Bronchial epithelial cell (primary cell): ENCODE results near the gene NDUFA5. TPM values are rescaled to one million over a fixed set of nuclear protein-coding genes. Genes with fewer than 3 reads are reported as not detected.
"Not testable (repeated sequence)": the region's sequence is repeated elsewhere in the genome, so short reads cannot be mapped to it uniquely, and the experiment has no call there.

Source experiments
- DNase-seq: peaks from one replicate; pipeline ENCODE4 v3.0.0-alpha.2; 2010; ENCODE audit warnings: low read depth
- FAIRE-seq: peaks from 2 replicates; lab custom pipeline; 2011; peaks lifted over from hg19 to GRCh38; lab: Jason Lieb, UNC
- H3K27me3 ChIP-seq: 2 replicates; pipeline ENCODE4 v1.5.1; 2011; ENCODE audit warnings: low read length; ENCODE audit not compliant: control insufficient read depth, insufficient read depth
- H3K36me3 ChIP-seq: 2 replicates; pipeline ENCODE4 v1.5.1; 2011; ENCODE audit warnings: low read length; ENCODE audit not compliant: control insufficient read depth, insufficient read depth
- H3K4me3 ChIP-seq: 2 replicates; pipeline ENCODE4 v1.5.1; 2011; ENCODE audit warnings: mild to moderate bottlenecking, low read depth, low read length, control low read depth
- total RNA-seq: library from RNA; depleted of rRNA; stranded (reverse); fragments of >200 nt; gene quantifications from 2 replicates; pipeline ENCODE4 v1.2.1, GENCODE V29; 2014
- TF ChIP-seq, protein P1 (sequence below): IDR thresholded peaks from 2 replicates; pipeline ENCODE4 v1.5.1; 2011; ENCODE audit warnings: mild to moderate bottlenecking, moderate library complexity, low read length, control low read depth, inconsistent platforms; ENCODE audit not compliant: insufficient read depth, severe bottlenecking

Gene NDUFA5
- total RNA-seq, 1 donor from 2014 or later, result 27.9 TPM

GRCh38 chr7:123534383-123535260 lies 23.0 kb downstream of the NDUFA5 start, which contains the start of gene IQUB:
TSS of gene IQUB (minus strand) at chr7:123534595. CDS start at chr7:123512340, 22,255 bp downstream.
- DNase-seq (peak; percentile 88), FAIRE-seq (no peak)
- TF ChIP-seq, protein P1, sequence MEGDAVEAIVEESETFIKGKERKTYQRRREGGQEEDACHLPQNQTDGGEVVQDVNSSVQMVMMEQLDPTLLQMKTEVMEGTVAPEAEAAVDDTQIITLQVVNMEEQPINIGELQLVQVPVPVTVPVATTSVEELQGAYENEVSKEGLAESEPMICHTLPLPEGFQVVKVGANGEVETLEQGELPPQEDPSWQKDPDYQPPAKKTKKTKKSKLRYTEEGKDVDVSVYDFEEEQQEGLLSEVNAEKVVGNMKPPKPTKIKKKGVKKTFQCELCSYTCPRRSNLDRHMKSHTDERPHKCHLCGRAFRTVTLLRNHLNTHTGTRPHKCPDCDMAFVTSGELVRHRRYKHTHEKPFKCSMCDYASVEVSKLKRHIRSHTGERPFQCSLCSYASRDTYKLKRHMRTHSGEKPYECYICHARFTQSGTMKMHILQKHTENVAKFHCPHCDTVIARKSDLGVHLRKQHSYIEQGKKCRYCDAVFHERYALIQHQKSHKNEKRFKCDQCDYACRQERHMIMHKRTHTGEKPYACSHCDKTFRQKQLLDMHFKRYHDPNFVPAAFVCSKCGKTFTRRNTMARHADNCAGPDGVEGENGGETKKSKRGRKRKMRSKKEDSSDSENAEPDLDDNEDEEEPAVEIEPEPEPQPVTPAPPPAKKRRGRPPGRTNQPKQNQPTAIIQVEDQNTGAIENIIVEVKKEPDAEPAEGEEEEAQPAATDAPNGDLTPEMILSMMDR, result no peak
- H3K4me3 ChIP-seq, result peak within 1 kb of the TSS; percentile 65
- no peaks in the 10 kb centered on the region for H3K27me3 ChIP-seq
- H3K36me3 ChIP-seq, result no peaks in the 10 kb centered on the region

- no peaks in the 10 kb centered on the region for H3K27me3 ChIP-seq
- TF ChIP-seq, protein P1, result no peak
- no peaks in the 10 kb centered on the region for H3K36me3 ChIP-seq
- peak overlapping the region; percentile 65 for H3K4me3 ChIP-seq
- DNase-seq (peak; percentile 3), FAIRE-seq (no peak)
These were observed 23.7 kb downstream of the NDUFA5 start for GRCh38 chr7:123533929-123534382.

- no peaks in the 10 kb centered on the region for H3K36me3 ChIP-seq
- H3K4me3 ChIP-seq, result no peak overlapping the region
- FAIRE-seq (no peak), DNase-seq (no peak)
- TF ChIP-seq, protein P1, result no peak
- H3K27me3 ChIP-seq, result no peaks in the 10 kb centered on the region
These were observed 24.1 kb downstream of the NDUFA5 start for GRCh38 chr7:123533553-123533917.

- not testable (repeated sequence) for DNase-seq
These were observed 24.6 kb downstream of the NDUFA5 start for GRCh38 chr7:123532788-123533552.

DNA sequence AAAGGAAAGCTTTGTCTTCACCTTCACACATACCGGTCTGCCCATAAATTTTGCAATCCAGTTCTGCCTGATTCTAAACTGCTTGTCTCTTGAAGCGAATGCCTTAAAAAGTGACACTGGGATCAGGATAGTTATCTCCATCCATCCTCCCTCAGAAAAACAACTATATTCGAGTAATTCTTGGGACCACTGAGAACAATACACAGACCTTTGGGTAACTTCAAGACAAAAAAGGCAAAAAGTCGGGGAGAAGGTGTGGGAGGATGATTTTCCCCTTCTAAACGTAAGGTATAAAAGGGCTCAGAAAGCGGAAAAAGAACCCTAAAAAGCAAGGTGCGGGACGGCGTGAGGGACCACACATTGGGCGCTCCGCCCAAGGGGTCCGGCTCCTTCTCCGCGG lies 25.3 kb downstream of the NDUFA5 start:
- not testable (repeated sequence) for H3K36me3 ChIP-seq, DNase-seq, H3K4me3 ChIP-seq, H3K27me3 ChIP-seq
- FAIRE-seq, result peak; percentile 7

More at GRCh38 chr7:123532788-123533552, 24.6 kb downstream of the NDUFA5 start:
- H3K36me3 ChIP-seq, H3K27me3 ChIP-seq, FAIRE-seq: not testable (repeated sequence)
- peak overlapping the region; percentile 17 for H3K4me3 ChIP-seq

- not testable (repeated sequence) for FAIRE-seq, DNase-seq, H3K27me3 ChIP-seq, H3K36me3 ChIP-seq, H3K4me3 ChIP-seq
These were observed 27.5 kb downstream of the NDUFA5 start for GRCh38 chr7:123530035-123530591.

DNA sequence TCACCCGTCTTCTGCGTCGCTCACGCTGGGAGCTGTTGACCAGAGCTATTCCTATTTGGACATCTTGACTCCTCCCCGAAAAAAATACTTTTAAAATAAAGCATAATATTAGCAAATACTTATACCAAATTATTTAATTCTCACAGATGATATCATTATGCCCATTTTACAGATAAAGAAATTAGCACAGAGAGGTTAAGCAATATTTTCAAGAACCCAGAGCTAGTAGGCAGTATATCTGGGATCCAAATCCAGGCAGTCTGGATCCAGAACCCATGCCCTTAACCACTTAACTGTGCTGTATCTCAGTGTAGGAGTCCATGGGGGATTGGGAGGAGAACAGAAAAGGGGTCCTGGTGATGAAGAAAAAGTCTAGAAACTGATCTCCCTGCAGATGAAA lies 29.4 kb downstream of the NDUFA5 start:
- no peaks in the 10 kb centered on the region for H3K27me3 ChIP-seq
- FAIRE-seq (no peak), DNase-seq (no peak)
- TF ChIP-seq, protein P1, result no peak
- no peak overlapping the region for H3K4me3 ChIP-seq
- H3K36me3 ChIP-seq, result no peaks in the 10 kb centered on the region

DNA sequence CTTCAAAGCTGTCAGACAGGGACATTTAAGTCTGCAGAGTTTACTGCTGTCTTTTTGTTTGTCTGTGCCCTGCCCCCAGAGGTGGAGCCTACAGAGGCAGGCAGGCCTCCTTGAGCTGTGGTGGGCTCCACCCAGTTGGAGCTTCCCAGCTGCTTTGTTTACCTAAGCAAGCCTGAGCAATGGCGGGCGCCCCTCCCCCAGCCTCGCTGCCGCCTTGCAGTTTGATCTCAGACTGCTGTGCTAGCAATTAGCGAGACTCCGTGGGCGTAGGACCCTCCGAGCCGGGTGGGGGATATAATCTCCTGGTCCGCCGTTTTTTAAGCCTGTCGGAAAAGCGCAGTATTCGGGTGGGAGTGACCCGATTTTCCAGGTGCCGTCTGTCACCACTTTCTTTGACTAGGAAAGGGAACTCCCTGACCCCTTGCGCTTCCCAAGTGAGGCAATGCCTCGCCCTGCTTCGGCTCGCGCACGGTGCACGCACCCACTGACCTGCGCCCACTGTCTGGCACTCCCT lies 29.8 kb downstream of the NDUFA5 start:
- not testable (repeated sequence) for H3K36me3 ChIP-seq, FAIRE-seq, H3K27me3 ChIP-seq, H3K4me3 ChIP-seq, DNase-seq

DNA sequence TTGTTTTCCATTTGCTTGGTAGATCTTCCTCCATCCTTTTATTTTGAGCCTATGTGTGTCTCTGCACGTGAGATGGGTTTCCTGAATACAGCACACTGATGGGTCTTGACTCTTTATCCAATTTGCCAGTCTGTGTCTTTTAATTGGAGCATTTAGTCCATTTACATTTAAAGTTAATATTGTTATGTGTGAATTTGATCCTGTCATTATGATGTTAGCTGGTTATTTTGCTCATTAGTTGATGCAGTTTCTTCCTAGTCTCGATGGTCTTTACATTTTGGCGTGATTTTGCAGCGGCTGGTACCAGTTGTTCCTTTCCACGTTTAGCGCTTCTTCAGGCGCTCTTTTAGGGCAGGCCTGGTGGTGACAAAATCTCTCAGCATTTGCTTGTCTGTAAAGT lies 31.1 kb downstream of the NDUFA5 start:
- DNase-seq, H3K36me3 ChIP-seq, H3K4me3 ChIP-seq, H3K27me3 ChIP-seq, FAIRE-seq: not testable (repeated sequence)
